GM19324 (cell line): ENCODE results near the gene NOL7.

Source experiments
- ATAC-seq: cut with Tn5 transposase; IDR thresholded peaks from one replicate; pipeline ENCODE4 v1.9.1; 2021; ENCODE audit warnings: mild to moderate bottlenecking, moderate library complexity; ENCODE audit not compliant: unreplicated experiment, low FRiP score

The NOL7 gene

GRCh38 chr6:13614926-13615791 lies at the start of gene NOL7:
NOL7 (plus strand) TSS chr6:13615335; CDS start chr6:13615359, 24 bp downstream.
- peak; percentile 94 for ATAC-seq

GRCh38 chr6:13565921-13566320 lies 49.2 kb upstream of the NOL7 start:
- no peak for ATAC-seq

GRCh38 chr6:13566500-13566899 lies 48.6 kb upstream of the NOL7 start:
- no peak for ATAC-seq

DNA sequence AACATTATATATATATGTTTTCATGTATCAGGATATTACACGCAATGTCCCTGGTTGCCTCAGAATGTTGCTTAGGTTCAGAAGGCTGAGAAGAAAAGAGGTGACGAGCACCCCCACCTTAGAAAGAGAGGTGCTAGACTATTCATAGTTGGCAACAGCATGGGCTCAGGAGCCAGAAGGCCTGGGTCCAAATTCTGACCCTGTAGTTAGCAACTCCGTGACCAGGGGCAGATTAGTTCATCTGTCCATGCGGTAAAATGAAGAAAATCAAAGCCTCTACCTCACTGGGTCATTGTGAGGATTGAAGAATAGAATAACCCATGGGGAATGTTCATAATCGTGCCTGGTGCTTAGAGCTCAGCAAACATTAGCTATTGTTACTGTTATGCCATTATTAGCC lies 46.2 kb upstream of the NOL7 start:
- no peak for ATAC-seq

- no peak for ATAC-seq
Measured at GRCh38 chr6:13572240-13572639, 42.9 kb upstream of the NOL7 start.

DNA sequence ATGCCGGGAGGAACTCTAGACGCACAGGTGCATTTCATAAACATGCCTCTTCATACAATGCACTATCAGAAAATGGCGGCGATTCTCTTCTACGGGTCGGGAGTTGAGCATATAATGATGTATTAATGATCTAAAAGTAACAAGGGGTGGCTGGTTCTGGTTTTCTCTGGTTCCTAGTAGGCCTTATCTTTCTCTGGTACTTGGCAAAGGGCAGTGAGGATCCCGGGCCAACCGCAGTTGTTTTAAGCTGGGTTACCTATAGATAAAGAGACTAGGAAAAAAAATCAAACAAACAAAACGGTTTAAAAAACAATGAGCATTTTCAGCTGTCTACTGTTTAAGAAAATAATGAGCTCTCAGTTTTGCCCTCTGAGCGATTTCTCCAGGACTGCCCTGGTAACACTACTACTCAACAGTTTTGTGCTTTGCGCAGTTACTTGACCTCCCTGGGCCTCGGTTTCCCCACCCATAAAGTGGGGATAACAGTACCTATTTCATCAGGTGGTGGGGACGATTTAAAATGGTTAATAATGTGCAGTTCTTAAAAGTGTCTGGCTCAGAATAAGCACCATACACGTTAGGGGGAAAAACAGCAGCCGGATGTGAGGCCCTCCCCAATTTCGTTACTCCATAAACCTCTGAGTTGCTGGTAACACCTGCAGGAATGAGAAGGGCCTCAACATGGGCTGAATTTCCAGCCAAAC lies 42.0 kb upstream of the NOL7 start:
- no peak for ATAC-seq

GRCh38 chr6:13573669-13574110 lies 41.4 kb upstream of the NOL7 start:
- no peak for ATAC-seq

DNA sequence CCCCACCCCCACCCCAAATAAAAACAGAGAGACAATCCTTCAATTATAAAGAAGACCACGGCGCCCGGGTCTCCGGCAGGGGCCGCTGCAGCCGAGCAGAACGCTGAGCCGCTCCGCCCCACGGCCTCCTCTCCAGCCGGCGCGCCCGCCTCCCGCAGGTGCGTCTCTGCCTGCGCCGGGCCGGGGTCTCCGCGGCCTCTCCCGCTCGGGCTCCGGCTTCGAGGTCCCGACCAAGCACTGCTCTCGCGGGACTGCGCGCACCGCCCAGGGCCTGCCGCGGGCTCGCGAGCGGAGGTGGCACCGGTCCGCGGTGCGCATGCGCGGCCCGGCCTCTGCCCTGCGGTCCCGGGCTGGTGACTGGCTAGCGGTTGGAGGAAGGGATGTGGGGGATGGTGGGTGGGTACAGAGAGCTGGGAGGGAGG lies 41.0 kb upstream of the NOL7 start:
- ATAC-seq = peak; percentile 89

- peak; percentile 74 for ATAC-seq
Measured at GRCh38 chr6:13574571-13575376, 40.4 kb upstream of the NOL7 start, which contains the start of gene SIRT5. SIRT5 (plus strand) TSS chr6:13574601; CDS start chr6:13584111, 9,510 bp downstream.

GRCh38 chr6:13575377-13575775 lies 39.8 kb upstream of the NOL7 start:
- no peak for ATAC-seq

- ATAC-seq = no peak
Measured at GRCh38 chr6:13576017-13576416, 39.1 kb upstream of the NOL7 start.

- ATAC-seq = no peak
Measured at GRCh38 chr6:13577926-13578325, 37.2 kb upstream of the NOL7 start.

DNA sequence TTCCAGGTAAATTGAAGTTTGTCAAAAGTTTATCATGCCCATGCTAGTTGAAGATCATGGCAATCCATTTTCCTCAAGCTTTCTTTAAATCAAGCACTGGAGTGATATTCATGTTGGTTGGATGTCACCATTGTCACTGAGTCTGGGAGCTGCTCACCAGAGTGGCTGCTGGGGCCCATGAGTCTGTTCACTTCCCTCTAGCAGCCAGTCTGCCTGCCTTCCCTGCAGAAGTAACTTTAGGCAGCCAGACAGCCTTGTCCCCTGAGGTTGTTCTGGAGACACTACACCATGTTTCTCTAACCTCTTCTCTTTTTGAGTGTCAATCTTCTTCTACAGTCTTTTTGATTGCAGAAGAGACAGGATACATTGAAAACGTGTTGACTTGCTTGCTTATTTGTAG lies 35.2 kb upstream of the NOL7 start:
- ATAC-seq = no peak

DNA sequence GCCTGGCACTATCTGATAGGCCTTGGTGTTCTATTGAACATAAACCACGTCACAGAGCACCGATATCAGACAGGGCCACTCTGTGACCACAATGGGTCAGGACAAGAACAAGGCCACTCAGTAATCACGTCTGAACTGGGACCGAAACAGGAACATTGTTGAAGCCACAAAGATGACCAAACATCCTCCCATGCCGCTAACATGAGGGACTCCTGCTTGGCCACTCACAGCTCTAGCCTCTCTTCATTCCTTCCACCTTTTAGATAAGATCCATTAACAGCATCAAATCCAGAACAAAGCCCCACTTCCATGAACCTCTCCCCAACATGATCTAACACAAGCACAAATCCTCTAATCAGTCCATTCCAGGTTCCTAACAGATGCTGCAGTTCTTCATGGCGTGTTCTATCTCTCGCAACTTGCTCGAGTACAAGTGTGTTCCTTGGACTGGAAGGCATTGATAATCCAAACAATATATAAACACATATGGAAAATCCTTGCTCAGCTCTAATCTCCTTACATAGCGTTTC lies 33.4 kb upstream of the NOL7 start:
- ATAC-seq = no peak

- no peak for ATAC-seq
Measured at GRCh38 chr6:13586603-13587542, 28.3 kb upstream of the NOL7 start.

- no peak for ATAC-seq
Measured at GRCh38 chr6:13589801-13590200, 25.3 kb upstream of the NOL7 start.

- ATAC-seq = no peak
Measured at GRCh38 chr6:13590574-13591153, 24.5 kb upstream of the NOL7 start.

GRCh38 chr6:13591205-13591921 lies 23.8 kb upstream of the NOL7 start:
- ATAC-seq = no peak
